Measurements from ENCODE around the gene CRYAA. TPM values are rescaled to one million over a fixed set of nuclear protein-coding genes. Genes with fewer than 3 reads are reported as not detected.

Gene CRYAA
- total RNA-seq, 1 donor from 2014 or later, result not detected

DNA sequence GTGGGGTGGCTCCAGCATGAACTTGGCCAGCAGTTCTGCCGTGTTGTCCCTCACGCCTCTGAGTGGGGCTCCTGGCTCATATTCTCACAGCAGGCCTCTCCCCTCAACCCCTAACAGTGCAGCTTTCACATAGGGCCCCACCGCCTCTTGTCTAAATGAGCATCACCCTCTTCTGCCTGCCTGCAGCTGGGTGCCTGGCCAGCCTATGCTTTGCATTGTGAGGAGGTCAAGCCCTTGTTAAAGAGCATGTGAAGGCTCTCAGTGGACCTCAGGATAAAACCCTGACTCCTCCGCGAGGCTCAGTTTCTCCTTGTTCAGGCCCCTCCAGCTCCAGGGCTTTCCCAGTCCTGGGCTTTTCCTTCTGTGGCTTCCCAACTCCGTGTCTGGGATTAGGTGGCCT lies 34.8 kb downstream of the CRYAA start:
- Mint-ChIP-seq H3K27me3 (peaks cover 9% of the 10 kb centered on the region), H3K36me3 (ENCODE audit: low read depth) (peaks cover 2% of the 10 kb centered on the region), H3K4me3 (no peak overlapping the region), H3K4me1 (no peaks in the 10 kb centered on the region), H3K27ac (no peak overlapping the region), H3K9me3 (peaks cover 15% of the 10 kb centered on the region)
- intact Hi-C loops (cut with micrococcal nuclease), result no loop called here
- no peak for DNase-seq

GRCh38 chr21:43204638-43205037 lies 35.8 kb downstream of the CRYAA start:
- no peaks in the 10 kb centered on the region for H3K4me1 Mint-ChIP-seq
- intact Hi-C loops (cut with micrococcal nuclease), result no loop called here
- H3K9me3 Mint-ChIP-seq, result peaks cover 14% of the 10 kb centered on the region
- peaks cover 2% of the 10 kb centered on the region for H3K36me3 Mint-ChIP-seq (ENCODE audit: low read depth)
- H3K4me3 Mint-ChIP-seq, result no peak overlapping the region
- peaks cover 5% of the 10 kb centered on the region for H3K27me3 Mint-ChIP-seq
- no peak for DNase-seq
- no peak overlapping the region for H3K27ac Mint-ChIP-seq

DNA sequence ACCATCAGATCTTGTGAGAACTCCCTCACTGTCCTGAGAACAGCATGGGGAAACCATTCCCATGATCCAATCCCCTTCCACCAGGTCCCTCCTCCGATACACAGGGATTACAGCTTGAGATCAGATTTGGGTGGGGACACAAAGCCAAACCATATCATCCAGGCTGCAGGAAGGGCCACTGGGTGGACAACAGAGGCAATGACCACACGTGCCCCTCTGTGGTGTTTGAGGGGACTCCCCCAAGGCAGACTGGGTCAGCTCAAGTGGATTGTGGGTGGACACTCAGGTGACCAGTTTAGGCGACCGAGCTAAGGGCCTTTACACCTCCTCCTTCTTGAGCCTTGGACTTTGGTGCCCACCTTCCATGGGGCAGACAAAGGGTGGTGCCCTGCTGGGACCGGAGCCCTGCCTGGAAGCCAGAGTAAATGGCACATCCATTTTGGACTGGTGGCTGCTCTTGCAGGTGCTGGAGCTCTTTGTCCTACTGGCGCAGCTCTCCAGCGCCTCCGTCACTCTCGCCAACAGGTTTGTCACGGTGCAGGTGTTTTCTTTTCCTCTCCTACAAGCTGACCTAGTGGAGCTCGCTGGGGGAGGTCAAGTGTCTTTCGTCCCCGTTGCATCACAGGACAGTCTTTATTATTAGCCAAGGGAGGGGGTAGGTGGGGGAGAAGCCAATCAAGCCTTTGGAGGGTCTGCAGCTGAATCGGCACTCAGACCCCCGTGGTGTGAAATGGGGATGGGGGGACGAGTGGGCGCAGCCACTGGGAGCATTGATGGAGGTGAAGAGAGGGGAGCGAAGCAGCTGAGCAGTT lies 37.6 kb downstream of the CRYAA start:
- H3K27ac Mint-ChIP-seq, result no peak overlapping the region
- intact Hi-C loops (cut with micrococcal nuclease), result no loop called here
- no peaks in the 10 kb centered on the region for H3K4me1 Mint-ChIP-seq
- peaks cover 4% of the 10 kb centered on the region for H3K9me3 Mint-ChIP-seq
- DNase-seq, result no peak
- H3K4me3 Mint-ChIP-seq, result no peak overlapping the region
- peaks cover 2% of the 10 kb centered on the region for H3K36me3 Mint-ChIP-seq (ENCODE audit: low read depth)
- peaks cover 5% of the 10 kb centered on the region for H3K27me3 Mint-ChIP-seq

DNA sequence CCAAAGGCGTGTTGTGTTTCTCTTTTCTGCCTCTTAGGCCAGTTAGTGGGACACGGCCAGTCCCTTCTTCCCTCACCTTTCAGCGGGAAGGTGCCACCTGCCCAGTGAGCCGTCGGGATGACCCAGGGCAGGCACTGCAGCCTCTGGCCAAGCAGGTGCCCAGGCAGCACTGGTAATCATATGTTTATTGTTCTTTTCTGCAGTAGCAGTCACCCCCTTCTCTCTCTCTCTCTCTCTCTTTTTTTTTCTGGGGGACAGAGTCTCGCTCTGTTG lies 38.2 kb downstream of the CRYAA start:
- no peaks in the 10 kb centered on the region for H3K36me3 Mint-ChIP-seq (ENCODE audit: low read depth)
- H3K27ac Mint-ChIP-seq, result no peak overlapping the region
- H3K4me3 Mint-ChIP-seq, result no peak overlapping the region
- no peak for DNase-seq
- peaks cover 3% of the 10 kb centered on the region for H3K9me3 Mint-ChIP-seq
- peaks cover 5% of the 10 kb centered on the region for H3K27me3 Mint-ChIP-seq
- H3K4me1 Mint-ChIP-seq, result no peaks in the 10 kb centered on the region
- intact Hi-C loops (cut with micrococcal nuclease), result no loop called here

- Mint-ChIP-seq H3K27ac (no peak overlapping the region), H3K4me1 (no peaks in the 10 kb centered on the region), H3K36me3 (ENCODE audit: low read depth) (no peaks in the 10 kb centered on the region), H3K4me3 (no peak overlapping the region), H3K9me3 (peaks cover 2% of the 10 kb centered on the region), H3K27me3 (peaks cover 5% of the 10 kb centered on the region)
- DNase-seq, result no peak
- intact Hi-C loops (cut with micrococcal nuclease), result no loop called here
These were observed 39.1 kb downstream of the CRYAA start for GRCh38 chr21:43207868-43208267.

GRCh38 chr21:43208561-43209332 lies 39.9 kb downstream of the CRYAA start:
- intact Hi-C loops (cut with micrococcal nuclease), result no loop called here
- no peaks in the 10 kb centered on the region for H3K9me3 Mint-ChIP-seq
- H3K36me3 Mint-ChIP-seq (ENCODE audit: low read depth), result no peaks in the 10 kb centered on the region

DNA sequence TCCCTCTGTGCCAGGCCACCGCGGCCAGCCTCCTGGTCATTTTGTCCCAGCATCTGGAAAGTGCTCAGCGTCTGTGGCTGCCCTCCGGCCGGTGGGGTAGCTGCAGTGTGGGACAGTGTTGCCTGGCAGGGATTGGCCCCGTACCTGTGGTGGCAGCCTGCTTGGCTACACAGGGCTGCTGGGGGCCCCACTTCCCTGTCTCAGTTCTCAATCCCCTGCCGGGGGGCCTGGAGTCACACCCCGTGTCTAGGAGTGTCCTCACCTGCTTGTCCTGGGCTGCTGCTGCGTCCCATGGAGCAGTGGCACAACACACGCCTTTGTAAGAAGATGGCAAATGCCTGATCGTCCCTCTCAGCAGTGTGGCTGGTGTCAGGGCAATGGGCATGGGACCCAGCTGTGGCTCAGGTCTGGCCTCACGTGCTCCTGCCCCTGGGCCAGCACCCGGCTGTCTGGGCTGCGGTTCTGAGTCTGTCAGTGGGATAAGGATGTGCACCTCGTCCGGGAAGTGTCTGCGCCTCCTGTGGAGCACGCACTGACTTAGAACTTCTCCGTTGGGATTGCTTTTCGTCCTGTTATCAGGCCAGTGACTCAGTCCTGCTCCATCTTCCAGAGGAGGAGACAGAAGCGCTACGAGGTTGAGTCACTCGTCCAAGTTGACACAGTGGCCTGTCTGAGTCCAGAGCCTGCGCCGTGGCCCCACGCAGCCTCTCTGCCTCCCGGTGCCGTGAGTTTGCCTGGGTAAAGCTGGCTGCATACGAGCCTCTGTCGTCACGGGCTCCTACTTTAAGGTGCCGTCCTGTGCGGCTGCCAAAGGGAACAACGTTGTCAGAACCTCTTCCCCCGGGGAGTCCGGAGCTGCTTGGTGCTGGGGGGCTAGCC lies 41.0 kb downstream of the CRYAA start:
- Mint-ChIP-seq H3K4me3 (no peak overlapping the region), H3K27ac (no peak overlapping the region), H3K4me1 (no peaks in the 10 kb centered on the region), H3K9me3 (no peaks in the 10 kb centered on the region), H3K27me3 (peaks cover 2% of the 10 kb centered on the region), H3K36me3 (ENCODE audit: low read depth) (no peaks in the 10 kb centered on the region)
- no peak for DNase-seq
- intact Hi-C loops (cut with micrococcal nuclease), result no loop called here

More at GRCh38 chr21:43208561-43209332, 39.9 kb downstream of the CRYAA start:
- Mint-ChIP-seq H3K27me3 (peaks cover 5% of the 10 kb centered on the region), H3K27ac (no peak overlapping the region), H3K4me3 (no peak overlapping the region), H3K4me1 (no peaks in the 10 kb centered on the region)
- no peak for DNase-seq

DNA sequence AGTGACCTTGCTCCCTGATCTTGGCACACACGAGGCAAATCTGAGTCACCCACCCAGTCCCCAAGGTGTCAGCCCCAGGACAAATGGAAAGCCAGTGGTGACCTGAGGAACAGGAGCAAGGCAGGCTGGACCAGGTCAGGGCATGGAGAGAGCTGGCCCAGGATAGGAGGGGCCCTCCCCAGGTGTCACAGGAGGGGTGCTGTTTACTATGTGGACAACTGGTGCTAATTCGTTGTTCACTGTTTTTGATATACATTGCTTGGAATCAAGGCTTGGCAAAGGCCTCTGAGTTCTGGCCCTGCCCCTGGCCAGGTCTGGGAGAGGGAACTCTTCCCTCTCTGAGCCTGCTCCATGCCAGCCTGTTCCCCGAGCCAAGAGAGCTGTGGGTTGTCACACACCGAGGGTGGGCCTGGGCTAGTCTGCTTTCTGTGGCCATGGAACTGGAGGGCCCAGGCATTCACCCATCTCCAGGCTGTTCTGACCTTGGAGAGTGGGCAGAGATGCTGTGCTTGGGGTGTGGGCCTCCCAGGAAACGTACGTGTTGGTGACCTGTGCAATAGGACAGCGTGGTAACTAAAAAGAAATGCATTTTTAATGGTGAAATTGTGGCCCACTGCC lies 41.8 kb downstream of the CRYAA start:
- Mint-ChIP-seq H3K27ac (no peak overlapping the region), H3K27me3 (peaks cover 2% of the 10 kb centered on the region), H3K4me3 (no peak overlapping the region), H3K4me1 (no peaks in the 10 kb centered on the region), H3K9me3 (no peaks in the 10 kb centered on the region), H3K36me3 (ENCODE audit: low read depth) (no peaks in the 10 kb centered on the region)
- no peak for DNase-seq
- intact Hi-C loops (cut with micrococcal nuclease), result no loop called here

GRCh38 chr21:43211072-43211759 lies 42.4 kb downstream of the CRYAA start:
- Mint-ChIP-seq H3K27ac (no peak overlapping the region), H3K27me3 (no peaks in the 10 kb centered on the region), H3K9me3 (no peaks in the 10 kb centered on the region), H3K4me1 (no peaks in the 10 kb centered on the region), H3K36me3 (ENCODE audit: low read depth) (no peaks in the 10 kb centered on the region), H3K4me3 (no peak overlapping the region)
- DNase-seq, result no peak
- intact Hi-C loops (cut with micrococcal nuclease), result no loop called here

DNA sequence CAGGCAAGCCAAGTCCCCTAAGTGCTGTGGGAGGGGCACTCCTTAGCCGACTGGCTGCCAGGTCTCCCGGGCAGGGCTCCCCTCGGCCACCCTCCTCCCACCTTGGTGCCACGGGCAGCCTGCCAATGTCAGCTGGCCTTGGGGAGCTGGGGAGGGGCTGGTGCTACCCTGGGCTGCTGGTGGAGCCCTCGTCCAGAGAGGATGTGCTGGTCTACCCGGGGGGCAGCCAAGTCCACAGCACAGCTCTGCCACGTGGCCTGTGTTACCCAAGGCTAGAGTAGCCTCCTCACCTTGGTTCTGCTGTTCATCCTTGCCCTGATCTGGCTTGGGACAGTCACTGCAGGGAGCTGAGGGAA lies 42.9 kb downstream of the CRYAA start:
- Mint-ChIP-seq H3K9me3 (no peaks in the 10 kb centered on the region), H3K27me3 (no peaks in the 10 kb centered on the region), H3K36me3 (ENCODE audit: low read depth) (no peaks in the 10 kb centered on the region), H3K27ac (no peak overlapping the region), H3K4me3 (no peak overlapping the region), H3K4me1 (no peaks in the 10 kb centered on the region)
- intact Hi-C loops (cut with micrococcal nuclease), result no loop called here
- DNase-seq, result no peak

Other genes starting within 250 kb of the CRYAA start
- gene ERVH48-1, start 243.4 kb upstream of the CRYAA start, total RNA-seq, result 0.44 and 0.47 TPM in 2 replicates
- 23.1 and 26.2 TPM in 2 replicates for gene PKNOX1, start 194.4 kb upstream of the CRYAA start, total RNA-seq
- gene CBS, start 93.2 kb upstream of the CRYAA start, total RNA-seq, result 45.6 and 51.5 TPM in 2 replicates
- gene U2AF1, start 61.4 kb upstream of the CRYAA start, total RNA-seq, result 7.2 and 8.7 TPM in 2 replicates

Measured in activated CD4-positive, alpha-beta T cell treated with anti-CD3 and anti-CD28 coated beads, Interleukin-2, amount 10 ng/mL, durations not matched to agents 24 days and 14 days (primary cell).